GM13977 (cell line): ENCODE data around the gene PIF1.

Source experiments
- DNase-seq: peaks from one replicate; pipeline ENCODE4 v3.0.0; 2012; ENCODE audit warnings: low spot score
- CTCF ChIP-seq: IDR thresholded peaks from 2 replicates; pipeline ENCODE4 v1.5.1; 2012; ENCODE audit warnings: mild to moderate bottlenecking, control low read depth; ENCODE audit not compliant: insufficient read depth; ENCODE audit errors: extremely low read depth, missing control alignments
- in situ Hi-C: fragments of 300-500 bp; cut with MboI; formaldehyde crosslinking; loops from one replicate; pipeline ENCODE4 v1.12.0; 2022; ENCODE audit warnings: low sequenced_read_pairs, low pct_unique_long_range_greater_than_20kb, mixed read lengths, inconsistent platforms; ENCODE audit not compliant: unreplicated experiment

Gene PIF1

GRCh38 chr15:64810497-64811326 lies 14.7 kb downstream of the PIF1 start:
- in situ Hi-C loops = no loop called here
- TF ChIP-seq CTCF = no peak
- DNase-seq = no peak

GRCh38 chr15:64809649-64810496 lies 15.6 kb downstream of the PIF1 start:
- peak; percentile 84 for DNase-seq
- TF ChIP-seq CTCF = peak; percentile 94
- in situ Hi-C loops = loop anchor here (5.0 kb wide), 1 partner anchor 78 kb away; no protein-coding TSS in a partner anchor

- in situ Hi-C loops = loop anchor here (5.0 kb wide), 1 partner anchor 77 kb away; no protein-coding TSS in a partner anchor
- DNase-seq = no peak
- no peak for TF ChIP-seq CTCF
These were observed 16.5 kb downstream of the PIF1 start for GRCh38 chr15:64808785-64809453.

- no peak for TF ChIP-seq CTCF
- in situ Hi-C loops = loop anchor here (5.0 kb wide), 1 partner anchor 75 kb away; no protein-coding TSS in a partner anchor
- DNase-seq = no peak
These were observed 17.7 kb downstream of the PIF1 start for GRCh38 chr15:64807751-64808222.

GRCh38 chr15:64807051-64807749 lies 18.2 kb downstream of the PIF1 start:
- in situ Hi-C loops = loop anchor here (5.0 kb wide), 1 partner anchor 75 kb away; no protein-coding TSS in a partner anchor
- DNase-seq = no peak
- no peak for TF ChIP-seq CTCF
